Effector CD8-positive, alpha-beta T cell (primary cell): ENCODE results near the gene TFF3.
"Not testable (repeated sequence)": the region's sequence is repeated elsewhere in the genome, so short reads cannot be mapped to it uniquely, and the experiment has no call there.

Source experiments
- DNase-seq: peaks from one replicate; lab custom pipeline; 2025; lab: John Stamatoyannopoulos, UW

The TFF3 gene

DNA sequence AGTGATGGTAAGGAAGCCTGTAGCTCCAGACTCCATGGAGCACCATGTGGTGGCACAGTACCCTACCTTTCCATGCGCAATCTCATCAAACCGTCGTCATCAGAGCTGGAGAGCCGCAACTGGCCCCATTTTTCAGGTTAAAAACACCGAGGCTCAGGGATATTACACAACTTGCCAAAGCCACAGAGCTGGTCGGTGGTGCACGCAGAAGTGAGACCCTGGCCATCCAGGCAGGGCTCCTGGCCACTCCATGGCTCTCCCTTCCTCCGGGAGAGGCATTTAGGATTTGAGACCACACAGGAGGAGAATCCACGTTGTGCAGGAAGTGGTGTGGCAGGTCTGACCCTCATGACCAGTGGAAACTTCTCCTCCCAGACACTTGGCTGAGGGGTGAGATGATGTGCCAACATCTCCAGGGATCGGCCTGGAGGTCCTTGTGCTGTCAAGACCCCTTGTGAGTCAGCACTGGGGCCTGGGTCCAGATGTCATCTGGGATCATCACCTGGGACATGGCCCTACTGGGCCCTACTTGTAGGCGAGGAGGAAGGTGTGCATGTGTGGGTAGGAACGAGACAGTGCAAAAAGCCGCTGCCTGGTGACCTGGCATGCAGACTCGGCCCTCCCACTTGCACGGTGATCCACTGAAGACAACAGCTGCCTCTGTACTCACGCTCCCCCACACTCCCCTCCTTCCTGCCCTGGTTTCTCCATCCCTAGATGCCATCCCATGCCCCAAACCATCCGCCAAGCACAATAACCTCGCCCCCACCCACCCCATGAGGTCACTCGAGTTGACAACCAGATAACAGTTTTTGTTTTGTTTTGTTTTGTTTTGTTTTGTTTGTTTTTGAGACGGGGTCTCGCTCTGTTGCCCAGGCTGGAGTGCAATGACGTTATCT, 10.4 kb downstream of the TFF3 start:
- no peak for DNase-seq

- no peak for DNase-seq
Measured at GRCh38 chr21:42303443-42303842, 11.8 kb downstream of the TFF3 start.

GRCh38 chr21:42302794-42303193, 12.4 kb downstream of the TFF3 start:
- DNase-seq, result no peak

- no peak for DNase-seq
Measured at GRCh38 chr21:42302076-42302650, 13.0 kb downstream of the TFF3 start.

- no peak for DNase-seq
Measured at GRCh38 chr21:42301371-42302075, 13.7 kb downstream of the TFF3 start.

GRCh38 chr21:42300956-42301355, 14.3 kb downstream of the TFF3 start:
- no peak for DNase-seq

GRCh38 chr21:42300045-42300583, 15.1 kb downstream of the TFF3 start:
- DNase-seq, result no peak

GRCh38 chr21:42299324-42300044, 15.7 kb downstream of the TFF3 start:
- DNase-seq, result no peak

DNA sequence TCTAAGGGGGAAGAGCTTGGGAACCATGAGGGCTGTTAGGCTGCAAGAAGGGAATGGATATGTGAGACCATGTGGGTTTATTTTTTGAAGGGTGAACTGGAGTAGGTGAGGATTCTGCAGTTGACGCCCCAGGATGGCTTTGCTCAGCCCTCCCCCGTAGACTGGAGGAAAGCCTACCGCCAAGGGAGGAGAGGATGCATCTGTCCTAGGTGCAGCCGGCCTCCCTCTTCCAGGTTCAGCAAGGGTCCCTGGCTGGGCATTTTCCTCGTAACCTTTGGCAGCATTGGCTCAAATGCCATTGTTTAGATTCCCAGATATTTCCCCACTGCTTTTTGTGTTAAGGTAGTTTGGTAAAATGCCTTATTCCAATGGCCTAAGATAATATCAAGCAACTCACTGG, 16.6 kb downstream of the TFF3 start:
- DNase-seq, result no peak

DNA sequence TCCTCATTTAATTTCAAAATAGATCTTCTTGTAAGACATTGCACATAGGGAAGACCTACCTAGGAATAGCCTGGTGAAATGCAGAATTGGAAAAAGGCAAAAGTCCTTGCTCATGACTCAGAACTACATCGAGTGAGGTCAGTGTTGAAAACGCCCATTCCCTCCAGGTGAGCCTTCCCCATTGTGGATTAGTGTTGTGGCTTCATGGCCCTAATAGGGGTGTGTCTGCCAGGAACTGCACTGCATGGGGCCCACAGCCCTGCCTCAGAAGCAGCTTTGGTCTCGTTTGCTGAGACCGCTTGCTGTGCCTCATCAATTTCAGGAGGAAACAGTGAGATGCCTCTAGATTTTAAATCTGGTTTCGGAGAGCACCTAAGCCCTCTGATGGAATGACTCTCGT, 17.0 kb downstream of the TFF3 start:
- DNase-seq, result no peak

- DNase-seq, result no peak
Measured at GRCh38 chr21:42297377-42297776, 17.8 kb downstream of the TFF3 start.

- DNase-seq, result no peak
Measured at GRCh38 chr21:42296501-42296900, 18.7 kb downstream of the TFF3 start.

DNA sequence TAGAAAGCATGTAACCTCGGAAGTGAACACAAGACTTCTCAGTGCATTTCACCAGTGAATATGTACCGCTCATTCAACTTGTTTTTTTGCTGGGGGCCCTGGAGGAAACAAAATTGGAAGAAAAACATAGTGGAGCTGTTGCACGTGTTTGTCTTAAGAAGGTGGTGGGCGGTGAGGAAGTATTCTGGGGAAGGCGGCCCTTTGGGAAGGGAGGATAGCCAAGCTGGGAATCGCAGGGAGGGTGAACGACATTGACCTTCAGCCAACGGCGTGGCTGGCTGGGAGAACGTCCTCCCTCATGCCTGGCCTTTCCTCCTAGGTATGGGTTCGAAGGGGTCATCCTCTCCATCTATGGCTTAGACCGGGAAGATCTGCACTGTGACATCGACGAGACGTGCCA, 19.4 kb downstream of the TFF3 start:
- no peak for DNase-seq

DNA sequence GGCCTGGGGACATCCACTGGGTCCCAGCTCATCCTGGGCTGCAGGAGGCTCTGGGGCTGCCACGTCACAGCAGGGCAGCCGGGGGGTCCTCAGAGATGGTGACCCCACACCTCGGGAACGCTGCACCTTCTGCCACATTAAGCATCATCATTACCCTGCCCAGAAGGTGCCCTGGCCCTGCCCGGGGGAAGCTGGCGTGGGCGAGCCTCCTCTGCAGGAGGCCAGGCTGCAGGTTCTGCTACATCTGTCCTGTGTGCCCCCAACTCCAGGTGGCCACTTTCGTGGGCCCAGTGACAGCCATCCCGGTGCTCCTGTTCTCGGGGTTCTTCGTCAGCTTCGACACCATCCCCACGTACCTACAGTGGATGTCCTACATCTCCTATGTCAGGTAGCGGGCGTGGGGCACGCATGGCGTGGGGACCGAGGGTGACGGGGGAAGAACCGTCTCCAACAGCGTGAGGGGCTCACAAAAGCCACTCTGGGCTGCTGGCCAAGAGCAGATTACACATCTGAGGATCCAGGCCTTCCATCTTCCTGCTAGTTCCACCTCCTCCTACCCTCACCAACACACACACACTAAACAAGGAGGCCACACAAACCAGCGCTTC, 20.8 kb downstream of the TFF3 start:
- DNase-seq, result no peak

- DNase-seq, result no peak
Measured at GRCh38 chr21:42293649-42294272, 21.4 kb downstream of the TFF3 start.

- not testable (repeated sequence) for DNase-seq
Measured at GRCh38 chr21:42292563-42293142, 22.6 kb downstream of the TFF3 start.

DNA sequence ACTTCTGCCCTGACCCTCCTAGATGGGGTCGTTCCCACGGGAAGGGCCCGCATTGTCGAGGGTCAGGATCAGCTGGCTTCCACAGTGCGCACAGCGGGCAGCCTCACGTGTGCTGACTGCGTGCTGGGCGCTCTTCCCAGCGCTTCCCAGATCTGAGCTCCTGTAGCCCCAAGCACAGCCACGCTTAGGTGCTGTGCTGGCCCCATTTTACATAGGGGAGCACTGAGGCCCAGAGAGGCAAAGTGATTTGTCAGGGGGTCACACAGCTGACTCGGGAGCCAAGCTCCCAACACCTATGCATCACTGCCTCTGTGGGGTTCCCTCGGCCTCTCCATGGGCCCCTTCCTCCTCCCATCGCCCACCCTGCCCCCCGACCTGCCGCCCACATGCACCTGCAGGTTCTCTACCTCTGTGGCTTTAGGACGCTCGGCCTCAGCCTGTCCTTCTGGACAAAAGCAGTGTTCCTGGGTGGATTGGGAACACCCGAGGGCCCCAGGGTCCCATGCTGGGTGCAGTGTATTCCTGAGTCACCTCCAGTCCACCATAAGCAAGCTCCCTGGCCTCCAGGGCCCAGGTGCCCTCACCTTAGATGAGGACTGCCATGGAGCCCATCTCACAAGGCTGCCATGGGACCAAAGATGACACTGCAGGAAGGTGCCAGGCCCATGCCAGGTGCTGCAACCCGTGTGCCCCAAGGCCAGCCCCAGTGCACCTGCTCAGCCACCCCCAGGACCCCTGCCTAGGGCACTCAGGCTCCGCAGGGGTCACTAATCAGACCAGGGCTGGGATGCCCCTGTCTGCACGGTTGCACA, 23.3 kb downstream of the TFF3 start:
- no peak for DNase-seq

DNA sequence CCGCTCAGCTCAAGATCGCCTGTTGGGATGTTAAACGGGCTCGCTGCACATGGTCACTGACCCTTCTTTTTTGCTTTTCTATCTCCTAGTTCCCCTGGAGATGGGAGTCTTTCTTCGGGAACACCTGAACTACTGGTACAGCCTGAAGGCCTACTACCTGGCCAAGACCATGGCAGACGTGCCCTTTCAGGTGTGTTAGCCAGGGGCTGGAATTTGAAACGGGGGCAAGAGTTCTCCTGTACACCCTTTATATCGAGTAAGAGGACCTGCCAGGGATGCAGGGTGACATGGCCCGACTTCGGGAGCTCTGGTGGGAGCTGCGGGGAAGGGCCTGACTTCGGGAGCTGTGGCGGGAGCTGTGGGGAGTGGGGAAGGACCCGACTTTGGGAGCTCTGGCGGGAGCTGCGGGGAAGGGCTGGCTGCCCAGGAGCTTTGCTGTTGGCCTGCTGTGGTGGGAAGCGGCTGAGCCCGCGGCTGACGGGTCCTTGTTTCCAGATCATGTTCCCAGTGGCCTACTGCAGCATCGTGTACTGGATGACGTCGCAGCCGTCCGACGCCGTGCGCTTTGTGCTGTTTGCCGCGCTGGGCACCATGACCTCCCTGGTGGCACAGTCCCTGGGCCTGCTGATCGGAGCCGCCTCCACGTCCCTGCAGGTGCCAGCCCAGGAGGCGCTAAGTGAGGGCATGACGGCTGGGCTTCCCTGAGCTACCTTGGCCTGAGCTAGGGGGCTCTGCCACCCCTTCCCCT, 24.0 kb downstream of the TFF3 start:
- DNase-seq, result no peak

DNA sequence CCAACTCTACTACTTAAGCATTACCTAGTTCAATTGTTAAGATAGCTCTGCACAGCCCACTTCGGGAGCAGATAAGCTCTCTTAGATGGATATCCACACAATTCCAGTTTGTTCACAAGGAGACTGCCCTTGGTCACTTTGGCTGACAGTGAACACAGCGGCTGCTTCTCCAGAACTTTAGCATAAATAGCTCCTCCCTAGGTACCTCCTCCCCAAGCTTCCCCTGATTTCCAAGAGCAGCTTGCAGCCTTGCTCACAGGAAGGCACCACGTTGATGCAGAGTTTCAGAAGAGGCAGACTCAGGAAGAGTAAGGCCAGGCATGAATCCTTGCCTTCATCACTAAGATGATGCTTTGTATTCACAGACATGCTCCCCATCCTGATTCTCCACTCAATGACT, 24.7 kb downstream of the TFF3 start:
- DNase-seq, result no peak
